IMR-90 (cell line): ENCODE results near the gene SARNP. TPM values are rescaled to one million over a fixed set of nuclear protein-coding genes. Genes with fewer than 3 reads are reported as not detected.

Source experiments
- ATAC-seq: fragments of 200-7000 bp; cut with Tn5 transposase; 2 replicates; pipeline ENCODE4 v1.9.1; 2020; ENCODE audit warnings: low read depth, mild to moderate bottlenecking, moderate library complexity
- BruUV-seq: library from RNA; stranded (reverse); fragments of 400-500 nt; replicated peaks from 2 replicates; lab custom pipeline; 2021; lab: Mats Ljungman, UMichigan
- CTCF ChIA-PET: fragments of 300-600 bp; formaldehyde crosslinking; extraction: SDS; loops from one replicate; lab custom pipeline; 2021; ENCODE audit warnings: antibody characterized with exemption; lab: Yijun Ruan, JAX
- POLR2A ChIA-PET: fragments of 300-600 bp; sonication (Branson Sonifier 250); formaldehyde crosslinking; loops from one replicate; lab custom pipeline; 2022; ENCODE audit warnings: antibody characterized with exemption; ENCODE audit not compliant: unreplicated experiment; lab: Charles Lee
- DNase-seq: peaks from one replicate; pipeline ENCODE4 v3.0.0; 2013
- H2AFZ ChIP-seq: replicated peaks from 2 replicates; pipeline ENCODE3; 2013; ENCODE audit warnings: low read length, mild to moderate bottlenecking; ENCODE audit not compliant: poor library complexity
- H2AK5ac ChIP-seq: 2 replicates; pipeline ENCODE4 v1.6.1; 2013; ENCODE audit warnings: low read depth, low read length, inconsistent platforms
- H2AK9ac ChIP-seq: replicated peaks from 2 replicates; pipeline ENCODE3; 2013; ENCODE audit warnings: mild to moderate bottlenecking, low read depth, low read length, moderate library complexity; ENCODE audit not compliant: poor library complexity
- H2BK120ac ChIP-seq: 2 replicates; pipeline ENCODE4 v1.6.1; 2013; ENCODE audit warnings: low read depth, low read length, inconsistent platforms
- H2BK15ac ChIP-seq: 3 replicates; pipeline ENCODE4 v1.6.1; 2013; ENCODE audit warnings: low read depth, low read length, inconsistent platforms
- H2BK20ac ChIP-seq: 2 replicates; pipeline ENCODE4 v1.6.1; 2013; ENCODE audit warnings: low read depth, mild to moderate bottlenecking, inconsistent platforms, low read length, moderate library complexity
- H2BK5ac ChIP-seq: 2 replicates; pipeline ENCODE4 v1.6.1; 2013; ENCODE audit warnings: mild to moderate bottlenecking, low read depth, low read length, inconsistent platforms; ENCODE audit not compliant: poor library complexity, severe bottlenecking
- H3K14ac ChIP-seq: replicated peaks from 2 replicates; pipeline ENCODE4 v1.6.1; 2013; ENCODE audit warnings: low read depth, low read length, inconsistent platforms
- H3K18ac ChIP-seq: 2 replicates; pipeline ENCODE4 v1.6.1; 2013; ENCODE audit warnings: low read depth, low read length, control low read depth
- H3K23ac ChIP-seq: 2 replicates; pipeline ENCODE4 v1.6.1; 2013; ENCODE audit warnings: low read depth, low read length, inconsistent platforms
- H3K27ac ChIP-seq: 2 replicates; pipeline ENCODE4 v1.5.1; 2013; ENCODE audit warnings: mild to moderate bottlenecking, control low read depth, low read length; ENCODE audit not compliant: insufficient read depth
- H3K27me3 ChIP-seq: 2 replicates; pipeline ENCODE4 v1.6.1; 2013; ENCODE audit warnings: low read length; ENCODE audit not compliant: control insufficient read depth, insufficient read depth
- H3K36me3 ChIP-seq: 2 replicates; pipeline ENCODE4 v1.6.1; 2013; ENCODE audit warnings: low read length, mixed read lengths; ENCODE audit not compliant: control insufficient read depth, insufficient read depth
- H3K4ac ChIP-seq: 2 replicates; pipeline ENCODE4 v1.6.1; 2013; ENCODE audit warnings: low read depth, low read length, inconsistent platforms
- H3K4me1 ChIP-seq: 2 replicates; pipeline ENCODE4 v1.6.1; 2013; ENCODE audit warnings: low read length, mixed read lengths; ENCODE audit not compliant: control insufficient read depth, insufficient read depth
- H3K4me2 ChIP-seq: 2 replicates; pipeline ENCODE4 v1.6.1; 2013; ENCODE audit warnings: low read depth, mild to moderate bottlenecking, control low read depth, low read length, moderate library complexity
- H3K4me3 ChIP-seq: 2 replicates; pipeline ENCODE4 v1.5.1; 2013; ENCODE audit warnings: low read depth, mild to moderate bottlenecking, control low read depth, low read length, moderate library complexity; ENCODE audit not compliant: insufficient read depth
- H3K56ac ChIP-seq: 2 replicates; pipeline ENCODE4 v1.6.1; 2013; ENCODE audit warnings: low read length, inconsistent platforms; ENCODE audit not compliant: insufficient read depth; ENCODE audit errors: extremely low read depth
- H3K79me1 ChIP-seq, 2 experiments: 2 replicates each; pipeline ENCODE4 v1.6.1; 2013; ENCODE audit warnings: low read length in 2 of 2, inconsistent platforms in 1 of 2, low read depth in 1 of 2
- H3K9ac ChIP-seq: 2 replicates; pipeline ENCODE4 v1.6.1; 2013; ENCODE audit warnings: low read depth, low read length, control low read depth
- H3K9me1 ChIP-seq: 2 replicates; pipeline ENCODE4 v1.6.1; 2013; ENCODE audit warnings: low read length, inconsistent platforms; ENCODE audit not compliant: insufficient read depth
- H3K9me3 ChIP-seq: 2 replicates; pipeline ENCODE4 v1.6.1; 2013; ENCODE audit warnings: low read length; ENCODE audit not compliant: control insufficient read depth, insufficient read depth
- H4K20me1 ChIP-seq: 2 replicates; pipeline ENCODE4 v1.6.1; 2013; ENCODE audit warnings: low read length, inconsistent platforms; ENCODE audit not compliant: insufficient read depth
- H4K5ac ChIP-seq: 2 replicates; pipeline ENCODE4 v1.6.1; 2013; ENCODE audit warnings: mild to moderate bottlenecking, low read depth, low read length, control low read depth
- H4K8ac ChIP-seq, 2 experiments: 2 replicates each; pipeline ENCODE4 v1.6.1; 2013; ENCODE audit warnings: low read depth in 2 of 2, low read length in 2 of 2, control low read depth in 1 of 2, inconsistent platforms in 1 of 2
- H4K91ac ChIP-seq: 2 replicates; pipeline ENCODE4 v1.6.1; 2013; ENCODE audit warnings: low read depth, low read length, inconsistent platforms; ENCODE audit not compliant: insufficient read depth
- CEBPB ChIP-seq: IDR thresholded peaks from 2 replicates; pipeline ENCODE4 v1.6.1; 2012; ENCODE audit warnings: low read depth, low read length, improper control_type of control experiment
- RFX5 ChIP-seq: IDR thresholded peaks from 2 replicates; pipeline ENCODE4 v1.8.0; 2012; ENCODE audit warnings: low read depth, mild to moderate bottlenecking, low read length, moderate library complexity
- WGBS, 2 experiments: methylation state at CpG; one replicate each; pipeline versions ENCODE4 v1.1.5 to v1.1.7; 2013; ENCODE audit warnings: missing lambda C conversion rate in 2 of 2; ENCODE audit not compliant: insufficient read length in 1 of 2; ENCODE audit errors: extremely low coverage in 2 of 2; 5-methylcytosine and 5-hydroxymethylcytosine counted together
- dilution Hi-C: fragments of 300-500 bp; cut with HindIII; formaldehyde crosslinking; loops from one replicate; pipeline ENCODE4 v1.14.3; 2018; ENCODE audit warnings: low sequenced_read_pairs; ENCODE audit not compliant: unreplicated experiment
- in situ Hi-C: fragments of 300-500 bp; cut with MboI; formaldehyde crosslinking; loops from 3 replicates; pipeline ENCODE4 v1.14.3; 2019; ENCODE audit warnings: low sequenced_read_pairs, inconsistent platforms, mixed read lengths
- intact Hi-C: fragments of 100-400 bp; cut with micrococcal nuclease; formaldehyde crosslinking; loops from 2 replicates; pipeline ENCODE4 v1.10.0; 2022
- polyA plus RNA-seq, 3 experiments: library from polyadenylated mRNA; depleted of rRNA; stranded (reverse); fragments of >200 nt; gene quantifications; 2 replicates each; pipeline ENCODE4 v1.2.3, GENCODE V29; 2012; ENCODE audit warnings: low replicate concordance in 1 of 3
- total RNA-seq: library from RNA; depleted of rRNA; stranded (reverse); fragments of >200 nt; gene quantifications from 2 replicates; pipeline ENCODE4 v1.2.3, GENCODE V29; 2012

Gene SARNP
- total and polyA plus RNA-seq, 2 of the 4 experiments (the other 2 are of a cell fraction) = 46.8 to 103 TPM

DNA sequence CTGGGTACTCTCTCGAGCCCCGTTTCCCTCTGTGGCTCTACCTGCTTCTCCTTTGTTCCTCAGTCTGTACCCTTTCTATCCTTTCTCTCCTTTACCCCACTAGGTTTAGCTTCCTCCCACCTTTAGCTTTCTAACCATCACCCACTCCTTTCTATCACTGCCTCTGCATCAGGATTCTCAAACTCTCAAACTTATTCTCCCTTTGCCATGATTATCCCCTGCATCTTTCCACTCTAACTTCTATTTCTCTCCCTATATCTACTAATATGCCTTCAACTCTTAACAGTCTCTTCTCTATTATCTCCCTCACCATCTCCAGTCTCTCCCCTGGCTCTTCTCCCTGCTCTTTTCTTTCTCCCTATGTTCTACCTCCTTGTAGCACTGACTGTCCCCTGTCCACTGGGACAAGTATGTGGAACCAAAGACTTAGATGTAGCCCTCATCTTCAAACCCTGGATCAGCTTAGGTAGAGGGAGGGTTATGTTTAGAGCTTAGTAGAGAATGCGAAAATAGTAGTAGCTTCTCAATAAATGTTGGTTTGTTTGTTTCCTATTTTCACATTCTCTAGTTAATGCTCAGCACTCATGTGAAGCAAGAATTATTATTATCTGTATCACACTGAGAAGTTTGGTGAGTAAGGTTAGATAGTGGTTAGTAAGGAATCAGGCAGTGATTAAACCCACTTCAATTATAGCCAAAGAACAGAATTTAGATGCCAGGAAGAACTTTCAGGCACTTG is 71.2 kb downstream of the SARNP start:
- Histone ChIP-seq H3K9ac (peak overlapping the region; percentile 23), H3K4me2 (peak overlapping the region; percentile 50), H3K9me3 (no peaks in the 10 kb centered on the region), H2BK120ac (no peak overlapping the region), H2AK9ac (no peak overlapping the region), H2BK5ac (no peak overlapping the region), H3K56ac (no peak overlapping the region), H3K4me1 (peaks cover 15% of the 10 kb centered on the region), H3K4ac (no peak overlapping the region), H4K91ac (no peak overlapping the region), H3K14ac (no peak overlapping the region), H2BK15ac (no peak overlapping the region), H4K8ac (no peak overlapping the region), H3K36me3 (peaks cover 18% of the 10 kb centered on the region), H2AFZ (no peak overlapping the region), H3K27ac (no peak overlapping the region), H2BK20ac (no peak overlapping the region), H2AK5ac (no peak overlapping the region), H3K18ac (no peak overlapping the region), H3K79me1 (peaks cover 2 to 32% of the 10 kb centered on the region in 2 experiments; a peak in 2 of 4 replicates), H3K9me1 (peaks cover 10% of the 10 kb centered on the region; the same call in 1 of the 2 replicates), H3K27me3 (no peaks in the 10 kb centered on the region), H4K5ac (no peak overlapping the region), H4K20me1 (peaks cover 7% of the 10 kb centered on the region), H3K4me3 (no peak overlapping the region), H3K23ac (no peak overlapping the region)
- ATAC-seq = no peak
- POLR2A ChIA-PET = no interaction called here
- intact Hi-C loops = no loop called here
- dilution Hi-C loops = no loop called here
- TF ChIP-seq CEBPB (peak; percentile 64; the same call in 1 of the 2 replicates), RFX5 (no peak)
- WGBS, 2 experiments = 21% methylated on average over 2 of the region's 3 CpGs; no CpG with 5 or more reads in 1 of the 2 experiments
- DNase-seq = no peak
- CTCF ChIA-PET = no interaction called here
- in situ Hi-C loops = no loop called here
- no TSS peak for BruUV-seq
